NCI-H460 (cell line): Measurements from ENCODE around the gene BRINP1. TPM values are rescaled to one million over a fixed set of nuclear protein-coding genes. Genes with fewer than 3 reads are reported as not detected.
A peak's percentile ranks its signal among the peaks of the same experiment; 100 is the strongest.

ENCODE experiments used
- DNase-seq: peaks from one replicate; pipeline ENCODE4 v3.0.0-alpha.2; 2016; ENCODE audit warnings: low read depth; ENCODE audit errors: extremely low read depth
- total RNA-seq: library from RNA; depleted of rRNA; stranded (reverse); fragments of >200 nt; shearing (Covaris generic); gene quantifications from 2 replicates; pipeline ENCODE4 v1.2.3, GENCODE V29; 2014

BRINP1 gene
- total RNA-seq, 1 experiment from 2014 or later = 0.30 TPM

DNA sequence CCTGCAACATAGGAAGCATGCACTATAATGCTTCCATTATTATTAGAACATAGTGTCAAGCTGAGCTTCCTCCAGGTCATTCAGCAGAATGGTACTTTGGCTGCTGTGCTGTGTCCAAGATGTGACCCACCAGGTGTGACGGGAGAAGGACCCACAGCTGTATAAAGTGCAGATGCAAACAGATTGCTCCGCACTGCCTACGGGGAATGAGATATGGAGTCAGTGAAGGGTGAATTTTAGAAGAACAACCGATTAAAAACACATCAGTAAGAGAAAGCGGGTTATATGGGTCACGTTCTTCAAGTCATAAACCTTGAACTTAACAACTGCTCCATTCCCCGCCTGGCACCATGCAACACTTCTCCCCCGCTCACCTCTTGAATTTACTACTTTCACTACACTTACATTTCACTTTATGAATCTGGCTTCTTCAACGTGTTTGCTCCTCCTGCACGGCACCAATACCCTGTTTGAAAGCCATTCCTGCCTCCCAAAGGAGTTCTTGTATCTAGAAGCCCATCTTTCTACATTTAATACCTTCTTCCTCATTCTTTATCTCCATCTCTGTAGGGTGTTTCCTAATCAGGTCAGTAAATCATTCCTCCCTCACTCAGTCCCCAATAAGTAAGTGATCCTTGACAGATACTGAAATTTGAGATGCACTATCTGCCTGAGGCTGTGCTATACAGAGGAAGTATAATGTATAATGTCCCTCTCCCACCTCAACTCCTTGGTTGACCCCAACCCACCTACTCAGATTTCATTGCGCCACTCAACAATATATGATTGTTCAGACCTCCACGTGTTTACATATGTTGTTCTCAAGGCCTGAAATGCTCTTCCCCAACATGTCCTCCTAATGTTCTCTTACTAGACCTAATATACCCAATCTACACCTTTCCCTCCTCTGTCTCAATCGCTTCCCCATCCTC lies 25.9 kb downstream of the BRINP1 start:
- no peak for DNase-seq

DNA sequence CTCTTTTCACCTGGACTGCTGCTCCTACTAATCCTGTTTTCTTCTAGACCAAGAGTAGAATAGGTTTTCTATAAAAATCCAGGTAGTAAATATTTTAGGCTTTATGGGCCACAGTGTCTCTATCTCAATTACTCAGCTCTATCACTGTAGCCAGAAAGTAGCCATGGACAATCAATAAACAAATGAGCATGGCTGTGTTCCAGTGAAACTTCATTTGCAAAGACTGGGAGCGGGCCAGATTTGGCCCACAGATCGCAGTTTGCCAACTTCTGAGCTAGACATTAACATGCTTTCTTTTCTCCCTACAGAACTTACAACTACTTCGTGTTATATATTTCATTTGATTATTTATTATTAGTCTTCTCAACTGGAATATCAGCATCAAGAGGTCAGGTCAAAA lies 30.2 kb downstream of the BRINP1 start:
- DNase-seq = no peak

DNA sequence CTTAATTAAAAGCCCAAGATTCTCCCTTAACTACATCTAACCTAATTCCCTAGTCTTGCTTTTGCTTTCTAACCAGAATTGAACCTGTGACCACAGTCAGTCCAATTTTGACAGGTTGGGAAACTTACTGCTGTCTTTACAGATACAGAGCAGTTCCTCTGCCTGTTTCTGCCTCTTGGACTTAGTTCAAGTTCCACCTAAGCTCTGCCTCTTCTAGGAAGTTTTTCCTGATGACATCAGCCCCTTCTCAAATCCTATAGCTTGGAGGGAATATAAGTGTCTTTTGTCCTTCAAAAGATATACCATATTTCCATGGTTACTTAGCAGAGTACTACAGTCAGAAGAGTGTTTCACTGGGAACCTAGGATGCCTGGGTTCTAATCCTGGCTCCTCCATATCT lies 31.7 kb downstream of the BRINP1 start:
- no peak for DNase-seq

DNA sequence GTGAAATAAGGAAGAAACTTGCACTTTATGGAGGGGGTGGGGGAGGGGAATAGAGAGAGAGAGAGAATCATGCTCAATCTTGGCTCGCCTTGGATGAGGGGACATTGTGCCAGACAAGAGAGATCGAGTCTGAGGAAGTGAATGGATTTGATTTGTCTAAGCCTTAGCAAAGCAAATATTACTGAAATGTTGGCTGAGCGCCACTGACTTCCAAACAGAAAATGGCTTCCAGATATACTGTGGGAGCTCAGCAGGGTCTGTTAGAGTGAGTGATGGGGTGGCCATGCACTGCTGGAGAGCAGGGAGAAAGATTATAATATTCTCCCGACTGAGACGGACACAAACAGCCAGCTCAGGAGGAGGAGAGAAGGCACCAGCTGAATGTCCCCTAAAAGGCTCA lies 34.5 kb downstream of the BRINP1 start:
- DNase-seq = no peak

DNA sequence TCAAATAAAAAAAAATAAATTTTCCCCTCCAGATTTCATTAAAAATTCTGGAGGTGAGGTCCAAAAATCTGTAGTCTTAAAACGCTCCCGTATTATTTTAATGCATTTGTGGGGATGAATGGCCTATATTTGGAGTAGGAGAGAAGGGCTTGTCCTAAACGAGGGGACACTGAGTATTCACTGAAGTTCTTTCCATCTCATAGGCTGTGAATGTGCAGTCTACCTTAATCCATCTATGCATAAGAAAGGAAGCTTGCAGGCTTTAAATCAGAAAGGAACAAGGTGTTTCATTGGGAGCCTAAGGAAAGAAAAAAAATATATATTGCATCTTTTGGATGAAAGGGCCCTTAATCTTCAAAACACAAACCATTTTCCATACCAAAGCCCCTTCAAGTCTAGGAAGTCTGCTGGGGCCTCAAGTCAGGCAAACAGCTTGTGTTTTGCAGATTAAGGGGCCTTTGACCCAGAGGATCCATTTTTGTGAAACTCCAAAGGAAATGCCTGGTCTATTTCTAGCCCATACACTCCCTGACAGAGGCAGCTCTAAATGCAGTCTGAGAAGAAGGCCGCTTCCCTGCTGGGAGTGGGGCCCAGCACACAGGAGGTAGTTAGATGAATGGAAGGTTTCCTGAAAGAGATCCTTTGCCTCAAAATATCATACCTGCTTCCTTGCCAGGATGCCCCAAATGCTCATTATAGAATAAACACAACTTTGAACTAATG lies 35.6 kb downstream of the BRINP1 start:
- no peak for DNase-seq

DNA sequence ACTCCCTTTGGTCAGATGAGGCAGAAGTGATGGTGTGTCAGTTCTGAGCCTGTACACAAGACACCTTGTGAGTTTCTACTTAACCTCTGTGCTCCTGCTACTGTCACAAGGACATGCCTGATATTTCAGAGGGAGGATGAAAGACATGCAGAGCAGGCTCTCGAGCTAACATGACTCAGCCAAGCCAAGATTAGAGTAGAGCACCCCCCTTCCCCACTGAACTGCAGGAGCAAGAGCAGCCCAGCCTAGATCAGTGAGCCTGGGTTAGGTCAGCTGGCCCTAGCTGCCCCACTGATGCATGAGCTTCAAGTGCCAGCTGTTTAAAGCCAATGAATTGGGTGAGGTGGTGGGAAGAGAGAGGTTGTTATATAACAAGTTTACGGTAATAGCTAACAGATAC lies 36.7 kb downstream of the BRINP1 start:
- DNase-seq = no peak

DNA sequence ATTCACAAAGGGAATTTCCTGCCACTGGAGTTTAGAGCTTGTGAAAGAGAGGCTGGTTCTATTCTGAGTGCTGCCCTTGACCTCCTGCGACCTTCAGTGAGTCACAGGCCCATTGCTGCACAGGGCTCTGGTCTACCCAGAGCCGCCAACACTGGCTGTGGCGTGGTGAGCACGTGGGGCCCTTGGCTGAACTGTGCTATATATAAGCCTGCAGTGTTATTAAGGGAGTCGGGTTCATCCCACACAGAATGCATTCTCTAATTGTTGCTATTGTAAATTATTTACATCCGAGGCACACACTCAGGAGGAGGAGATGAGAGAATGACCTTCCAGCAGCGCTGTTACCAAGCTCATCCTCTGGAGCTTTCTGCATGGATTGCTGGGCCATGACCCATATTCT lies 47.1 kb downstream of the BRINP1 start:
- DNase-seq = no peak

DNA sequence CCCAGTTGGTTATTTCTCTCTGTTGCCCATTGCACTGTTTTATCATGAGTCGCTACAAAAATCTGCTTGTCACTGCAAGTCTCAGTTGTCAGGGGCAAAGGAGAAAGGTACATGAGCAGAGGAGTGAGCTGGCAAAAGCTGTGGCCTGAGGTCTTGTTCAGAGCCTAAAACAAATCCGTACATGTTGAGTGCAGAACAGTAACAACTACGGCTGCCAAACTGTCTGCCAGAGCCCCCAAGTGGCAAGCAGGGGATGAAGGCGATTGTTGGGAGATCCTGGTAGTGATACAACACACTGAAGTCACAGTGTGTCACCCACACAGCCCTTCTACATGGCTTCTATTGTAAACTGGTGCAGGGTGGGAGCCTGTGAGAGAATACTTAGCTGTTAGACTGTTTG lies 50.9 kb downstream of the BRINP1 start:
- DNase-seq = no peak

DNA sequence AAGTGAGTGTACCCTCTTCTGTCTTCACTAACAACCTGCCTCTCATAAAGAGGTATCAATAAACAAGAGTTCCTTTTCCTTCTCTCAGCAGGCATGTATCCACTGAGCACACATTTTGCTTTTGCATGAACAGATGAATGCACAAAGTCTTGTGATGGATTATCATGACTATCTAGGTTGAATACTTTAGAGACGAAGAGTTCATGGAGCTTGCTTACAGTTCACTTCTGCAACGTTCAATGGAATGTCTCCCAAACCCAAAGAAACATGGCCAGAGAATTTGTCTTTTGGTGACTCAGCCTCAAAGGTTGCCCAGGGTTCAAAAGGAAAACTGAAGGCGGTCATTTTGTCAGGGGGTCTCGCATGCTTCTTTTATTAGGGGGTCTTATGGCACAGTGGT lies 55.4 kb downstream of the BRINP1 start:
- DNase-seq = no peak

DNA sequence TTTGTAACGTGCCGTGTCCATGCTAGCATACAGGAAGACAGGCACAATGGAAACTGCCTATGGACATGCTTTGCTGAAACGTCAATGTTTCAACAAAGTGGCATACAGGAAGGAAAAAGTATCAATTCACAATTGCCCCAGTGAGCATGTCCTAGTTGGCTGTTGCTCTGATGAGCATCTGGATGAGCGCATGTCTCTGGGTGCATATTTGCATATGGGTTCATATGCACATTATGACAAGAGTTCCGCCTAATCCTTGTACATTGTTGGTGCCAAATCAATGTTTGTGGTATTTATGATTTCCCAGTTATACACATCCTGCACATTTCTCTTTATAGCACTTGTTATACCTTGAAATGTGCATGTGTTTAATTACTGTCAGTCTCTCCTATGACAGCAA lies 58.5 kb downstream of the BRINP1 start:
- no peak for DNase-seq

DNA sequence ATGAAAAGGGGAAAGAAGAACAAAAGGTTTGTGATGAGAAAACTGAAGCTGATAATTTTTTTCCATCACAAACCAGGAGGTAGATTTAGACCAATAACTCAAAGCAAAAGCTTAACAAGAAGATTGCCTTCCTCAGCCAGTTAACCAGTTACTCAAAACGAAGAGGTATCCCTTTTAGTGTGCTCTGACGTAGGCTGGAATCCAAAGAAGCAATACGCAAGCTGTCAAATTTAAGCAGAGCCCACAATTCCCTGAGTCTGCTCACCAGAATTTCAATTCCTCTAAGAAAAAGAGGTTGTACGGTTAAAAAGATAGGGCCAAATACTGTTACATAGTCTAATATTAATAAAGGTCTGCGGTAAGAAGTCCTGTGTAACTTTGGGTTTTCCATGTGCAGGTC lies 61.8 kb downstream of the BRINP1 start:
- DNase-seq = no peak

DNA sequence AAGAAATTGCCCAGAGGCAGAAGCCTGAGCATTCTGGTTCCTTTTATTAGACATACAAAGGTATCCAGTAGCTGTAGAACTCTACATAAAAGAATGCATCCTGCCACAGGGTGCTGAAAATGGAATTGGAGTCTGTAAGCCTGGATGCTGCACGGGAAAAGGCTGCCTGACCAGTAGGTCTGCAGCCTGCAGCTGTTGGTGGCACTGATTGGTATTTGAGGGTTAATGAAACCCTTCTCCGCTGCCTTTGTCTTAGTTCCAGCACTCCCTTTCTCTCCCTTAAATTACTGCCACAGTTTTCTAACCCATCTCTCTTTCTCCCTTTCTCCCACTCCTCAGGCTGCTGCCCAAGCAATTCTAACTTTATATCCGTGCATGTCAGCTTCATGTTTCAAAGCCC lies 64.7 kb downstream of the BRINP1 start:
- DNase-seq = no peak

DNA sequence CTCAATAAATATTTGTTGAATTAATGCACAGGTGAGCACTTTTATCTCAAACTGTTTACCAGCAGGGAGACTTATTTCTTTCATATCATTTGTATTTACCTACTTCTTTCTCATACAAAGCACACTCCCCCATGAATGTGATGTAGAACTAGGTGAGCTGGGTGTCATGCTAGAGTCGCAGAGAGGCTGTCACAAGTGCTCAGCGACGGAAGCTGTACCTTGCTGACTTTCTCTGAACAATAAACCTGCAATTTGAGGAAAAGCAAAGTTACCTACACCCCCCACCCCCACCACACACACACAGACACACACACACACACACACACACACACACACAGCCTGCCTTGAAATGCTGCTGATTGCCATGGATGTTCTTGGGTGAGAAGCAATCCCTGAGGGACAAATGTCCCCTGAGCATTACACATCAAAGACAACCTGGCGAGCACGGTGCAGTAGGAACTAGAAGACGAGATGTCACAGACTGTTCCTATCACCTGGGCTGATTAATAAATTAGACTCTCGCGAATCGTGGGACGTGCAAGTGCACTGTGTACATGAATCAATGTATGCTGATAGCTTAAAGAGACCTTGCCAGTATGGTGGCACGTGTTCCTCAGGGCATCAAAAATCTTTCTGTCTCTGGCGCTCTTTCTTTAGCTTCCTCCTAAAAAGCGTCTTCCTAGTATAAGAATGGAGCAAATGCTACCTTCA lies 66.1 kb downstream of the BRINP1 start:
- DNase-seq = no peak

DNA sequence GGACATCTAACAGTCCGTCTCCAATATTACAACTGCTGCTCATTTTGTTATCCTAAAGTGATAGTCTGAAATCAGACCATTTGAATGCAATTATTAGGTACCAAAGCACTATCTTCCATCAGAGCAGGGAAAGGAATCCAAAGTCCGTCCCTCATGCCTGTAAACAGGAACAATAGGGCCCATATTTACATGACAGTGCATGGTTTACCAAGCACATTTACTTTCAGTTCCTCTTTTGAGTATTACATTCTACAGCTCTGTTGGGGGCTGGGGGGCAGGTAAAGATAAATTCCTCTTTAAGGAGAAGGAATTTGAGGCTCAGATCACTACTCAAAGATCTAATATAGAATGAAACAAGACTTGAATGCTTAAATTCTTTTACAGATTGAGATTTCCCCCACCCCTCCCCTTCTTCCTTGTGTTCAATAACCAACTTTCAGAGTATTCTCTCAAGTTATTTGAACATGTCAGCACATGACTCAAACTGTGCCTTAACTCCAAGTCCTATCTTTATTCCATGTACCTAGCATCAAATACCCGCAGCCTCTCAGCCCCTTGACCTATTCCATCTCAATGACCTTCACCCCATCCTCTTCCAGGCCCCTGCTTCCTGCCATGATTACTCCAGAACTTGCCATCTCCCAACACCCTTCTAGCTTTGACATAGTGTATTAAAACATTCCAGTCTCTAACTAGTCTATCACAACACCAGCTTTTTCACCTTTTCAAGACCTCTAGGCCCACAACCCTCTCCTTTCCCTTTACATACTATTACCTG lies 71.0 kb downstream of the BRINP1 start:
- no peak for DNase-seq

DNA sequence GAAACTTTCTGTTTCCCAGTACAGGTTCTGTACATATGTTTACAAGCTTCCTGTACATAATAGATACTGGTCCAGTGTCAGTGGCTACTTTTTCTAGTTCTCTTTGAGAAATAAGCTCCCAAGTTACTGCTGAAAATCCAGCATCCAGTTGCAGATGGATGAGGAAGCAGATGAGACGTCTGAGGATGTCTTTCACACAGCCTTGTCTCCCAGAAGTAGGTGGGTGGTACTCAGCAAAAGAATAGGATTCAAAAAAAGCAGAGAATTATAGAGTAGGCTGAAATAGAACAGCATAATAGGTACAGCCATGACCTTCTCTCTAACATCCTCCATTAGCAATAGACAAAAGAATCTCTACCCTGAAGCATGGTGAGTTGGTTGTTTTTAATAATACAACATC lies 77.7 kb downstream of the BRINP1 start:
- no peak for DNase-seq

DNA sequence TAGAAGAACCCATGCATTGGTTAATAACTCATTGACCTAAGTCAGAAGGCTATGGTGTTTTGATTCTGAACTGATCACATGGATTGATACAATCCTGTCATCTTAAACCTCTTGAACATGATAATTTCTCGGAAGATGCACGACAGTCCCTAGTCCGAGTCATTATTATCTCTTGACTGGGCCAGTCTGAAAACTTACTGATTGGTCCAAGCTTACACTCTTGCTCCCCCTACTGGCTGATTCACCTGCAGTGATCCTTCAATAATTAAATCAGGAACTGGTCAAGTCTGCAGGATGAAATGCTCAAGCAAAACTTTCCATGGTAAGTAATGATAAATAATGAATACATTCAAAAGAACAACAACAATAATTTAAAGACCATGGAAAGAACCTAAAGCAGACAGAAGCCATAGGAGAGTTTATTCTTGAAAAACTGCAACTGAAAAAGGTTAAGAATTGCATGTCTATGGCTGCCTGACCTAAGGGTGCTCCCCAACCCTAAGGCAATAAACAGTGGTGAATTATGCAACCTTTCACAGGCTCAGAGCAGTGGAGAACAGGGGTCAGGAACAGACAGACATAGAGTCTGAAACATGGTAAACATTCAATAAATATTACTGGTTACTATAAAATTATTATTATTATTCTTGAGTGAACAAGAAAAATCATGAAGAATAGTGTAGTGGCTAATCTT lies 79.3 kb downstream of the BRINP1 start:
- DNase-seq = peak; percentile 26

DNA sequence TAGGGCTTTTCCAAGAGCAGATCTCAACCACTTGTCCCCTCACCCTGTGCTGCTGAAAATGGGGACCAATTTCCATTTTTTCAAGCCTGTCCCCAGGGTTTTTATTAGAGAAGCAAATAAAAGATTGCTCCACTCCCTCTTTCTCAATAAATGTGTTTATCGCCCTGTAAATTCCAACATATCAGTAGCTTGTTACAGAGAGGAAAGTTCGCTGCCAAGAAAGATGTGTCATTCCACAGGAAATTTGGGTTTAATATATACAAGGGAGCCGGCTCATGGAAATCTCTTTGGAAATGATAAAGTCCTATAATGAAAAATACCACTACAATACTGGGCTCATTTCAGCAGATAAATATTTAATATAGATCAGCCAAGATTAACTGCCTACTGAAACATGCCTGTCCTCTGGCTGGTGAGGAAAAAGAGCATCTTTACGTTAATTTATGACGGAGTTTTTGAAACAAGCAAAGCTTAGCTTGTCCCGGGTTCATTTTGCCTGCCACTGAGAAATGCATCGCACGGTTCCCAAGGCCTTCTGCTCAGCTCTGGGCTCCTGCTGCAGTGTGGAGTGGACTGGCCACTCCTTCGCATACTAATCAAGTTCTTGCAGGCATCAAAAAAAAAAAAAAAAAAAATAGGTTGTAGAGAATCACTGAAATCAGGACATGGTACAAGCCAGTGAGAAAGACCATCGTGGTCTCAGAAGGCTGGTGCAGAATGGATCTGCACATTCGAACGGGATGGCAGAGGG lies 84.5 kb downstream of the BRINP1 start:
- DNase-seq = no peak

DNA sequence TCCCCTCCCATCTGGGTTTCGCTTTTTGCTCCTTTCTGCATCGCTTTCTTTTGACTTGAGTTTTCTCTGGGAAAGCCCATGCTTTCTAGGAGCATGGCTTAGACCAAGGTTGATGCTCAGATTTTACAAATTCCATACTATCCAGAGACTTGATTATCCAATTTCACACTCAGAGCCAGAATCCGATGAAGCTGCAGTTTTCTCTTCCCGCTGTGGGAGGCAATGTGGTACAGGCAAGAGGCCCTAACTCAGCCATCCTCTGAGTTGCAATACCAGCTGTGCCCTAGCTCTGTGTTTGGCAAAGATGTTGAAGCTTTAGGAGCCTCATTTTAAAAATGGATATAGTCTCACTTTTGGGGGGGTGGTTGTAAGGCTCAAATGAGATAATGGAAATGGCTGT lies 85.1 kb downstream of the BRINP1 start:
- no peak for DNase-seq

DNA sequence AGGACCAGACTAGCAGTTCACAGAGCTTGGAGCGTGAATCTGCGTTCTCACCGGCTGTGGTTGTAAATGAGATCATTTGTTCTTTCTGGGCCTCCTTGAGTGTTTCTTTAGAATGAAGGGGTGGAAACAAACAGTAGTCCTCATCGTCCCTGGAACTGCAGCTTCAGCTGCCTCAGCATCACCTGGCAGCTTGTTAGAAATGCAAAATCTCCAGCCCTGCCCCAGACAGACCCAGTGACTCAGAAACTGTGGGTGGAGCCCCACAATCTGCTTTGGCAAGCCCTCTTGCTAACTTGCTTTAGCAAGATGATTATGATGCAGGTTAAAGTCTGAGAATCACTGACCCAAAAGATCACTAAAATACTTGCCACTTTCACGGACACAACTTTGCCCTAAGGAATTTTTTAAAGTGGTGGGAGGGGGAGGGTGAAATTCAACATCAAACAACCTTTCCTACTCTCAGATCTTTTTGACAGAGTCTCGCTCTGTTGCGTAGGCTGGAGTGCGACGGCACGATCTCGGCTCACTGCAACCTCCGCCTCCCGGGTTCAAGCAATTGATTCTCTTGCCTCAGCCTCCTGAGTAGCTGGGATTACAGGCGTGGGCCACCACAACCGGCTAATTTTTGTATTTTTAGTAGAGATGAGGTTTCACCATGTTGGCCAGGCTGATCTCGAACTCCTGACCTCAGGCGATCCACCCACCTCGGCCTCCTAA lies 86.0 kb downstream of the BRINP1 start:
- no peak for DNase-seq
